CMK (cell line): ENCODE measurements around the gene ZNF480.
"Not testable (repeated sequence)": the region's sequence is repeated elsewhere in the genome, so short reads cannot be mapped to it uniquely, and the experiment has no call there.

Source experiments
- DNase-seq: peaks from one replicate; pipeline ENCODE4 v3.0.0-alpha.2; 2010; ENCODE audit warnings: low read depth

ZNF480 gene

GRCh38 chr19:52296773-52297600 is at the start of gene ZNF480:
TSS of gene ZNF480 (plus strand) at chr19:52297169. CDS start at chr19:52300413, 3,244 bp downstream.
- peak; percentile 72 for DNase-seq

- no peak for DNase-seq
These were observed 48.7 kb upstream of the ZNF480 start for GRCh38 chr19:52248241-52248640.

- no peak for DNase-seq
These were observed 38.5 kb upstream of the ZNF480 start for GRCh38 chr19:52258426-52258825.

GRCh38 chr19:52265556-52265955 is 31.4 kb upstream of the ZNF480 start:
- not testable (repeated sequence) for DNase-seq

- peak; percentile 93 for DNase-seq
These were observed 27.4 kb upstream of the ZNF480 start, which contains the start of gene ZNF766 for GRCh38 chr19:52269338-52270261. TSS of gene ZNF766 (plus strand) at chr19:52269587. CDS start at chr19:52269614, 27 bp downstream.

- DNase-seq = no peak
These were observed 26.6 kb upstream of the ZNF480 start for GRCh38 chr19:52270266-52270885.

- no peak for DNase-seq
These were observed 23.7 kb upstream of the ZNF480 start for GRCh38 chr19:52273301-52273700.

- no peak for DNase-seq
These were observed 22.8 kb upstream of the ZNF480 start for GRCh38 chr19:52274191-52274590.

- DNase-seq = no peak
These were observed 21.0 kb upstream of the ZNF480 start for GRCh38 chr19:52275988-52276387.

- DNase-seq = no peak
These were observed 19.5 kb upstream of the ZNF480 start for GRCh38 chr19:52277471-52277870.

GRCh38 chr19:52286256-52286655 is 10.7 kb upstream of the ZNF480 start:
- DNase-seq = no peak

GRCh38 chr19:52291781-52292180 is 5.2 kb upstream of the ZNF480 start:
- DNase-seq = no peak

- DNase-seq = not testable (repeated sequence)
These were observed 4.0 kb upstream of the ZNF480 start for GRCh38 chr19:52292946-52293345.

GRCh38 chr19:52296400-52296772 is 583 bp upstream of the ZNF480 start:
- no peak for DNase-seq

- DNase-seq = no peak
These were observed 814 bp downstream of the ZNF480 start for GRCh38 chr19:52297601-52298364.

- DNase-seq = peak; percentile 39
These were observed 10.3 kb downstream of the ZNF480 start for GRCh38 chr19:52307275-52307674.

GRCh38 chr19:52322429-52322828 is 25.5 kb downstream of the ZNF480 start:
- DNase-seq = no peak

- DNase-seq = no peak
These were observed 34.8 kb downstream of the ZNF480 start for GRCh38 chr19:52331757-52332156.

- DNase-seq = no peak
These were observed 38.8 kb downstream of the ZNF480 start for GRCh38 chr19:52335768-52336116.

- peak; percentile 53 for DNase-seq
These were observed 39.3 kb downstream of the ZNF480 start, which contains the start of gene ZNF610 for GRCh38 chr19:52336117-52336790. TSS of gene ZNF610 (plus strand) at chr19:52336243. CDS start at chr19:52349173, 12,930 bp downstream.
